ENCODE measurements around the gene ATP7B. TPM values are rescaled to one million over a fixed set of nuclear protein-coding genes. Genes with fewer than 3 reads are reported as not detected.

The ATP7B gene
- total and polyA plus RNA-seq, 2 of the 4 experiments (the other 2 are of a cell fraction), result 2.7 to 2.9 TPM

- intact Hi-C loops (cut with micrococcal nuclease), result no loop called here
Measured at GRCh38 chr13:52022356-52022755, 11.1 kb upstream of the ATP7B start.

More at GRCh38 chr13:52022356-52022755, 11.1 kb upstream of the ATP7B start:
- Histone ChIP-seq H2AFZ (replicated peaks; ENCODE audit: low read length, poor library complexity) (no peak overlapping the region), H4K8ac (ENCODE audit: low read depth in 2 of 2, low read length in 2 of 2) (no peak overlapping the region), H3K4me1 (ENCODE audit: control insufficient read depth, insufficient read depth, low read length) (no peaks in the 10 kb centered on the region), H3K4me2 (ENCODE audit: low read depth, low read length) (no peak overlapping the region), H3K9ac (ENCODE audit: low read depth, low read length) (no peak overlapping the region), H4K5ac (ENCODE audit: low read depth, low read length) (no peak overlapping the region), H3K56ac (ENCODE audit: extremely low read depth, insufficient read depth, low read length) (no peak overlapping the region), H2BK120ac (ENCODE audit: low read depth, low read length) (no peak overlapping the region), H2AK9ac (replicated peaks; ENCODE audit: low read depth, low read length, poor library complexity) (no peak overlapping the region), H3K9me3 (ENCODE audit: control insufficient read depth, insufficient read depth, low read length) (no peaks in the 10 kb centered on the region), H3K9me1 (ENCODE audit: insufficient read depth, low read length) (peaks cover 8% of the 10 kb centered on the region; the same call in 1 of the 2 replicates), H2BK15ac (ENCODE audit: low read depth, low read length) (no peak overlapping the region), H3K18ac (ENCODE audit: low read depth, low read length) (no peak overlapping the region), H3K36me3 (ENCODE audit: control insufficient read depth, insufficient read depth, low read length) (peaks cover 21% of the 10 kb centered on the region), H4K91ac (ENCODE audit: insufficient read depth, low read depth, low read length) (no peak overlapping the region), H4K20me1 (ENCODE audit: insufficient read depth, low read length) (no peaks in the 10 kb centered on the region), H2BK20ac (ENCODE audit: low read depth, low read length) (no peak overlapping the region), H3K27me3 (ENCODE audit: control insufficient read depth, insufficient read depth, low read length) (no peaks in the 10 kb centered on the region), H3K79me1 (ENCODE audit: low read depth in 1 of 2, low read length in 2 of 2) (peaks cover 18 to 27% of the 10 kb centered on the region in 2 experiments), H3K4me3 (ENCODE audit: insufficient read depth, low read depth, low read length) (no peak overlapping the region), H3K14ac (replicated peaks; ENCODE audit: low read depth, low read length) (no peak overlapping the region), H3K23ac (ENCODE audit: low read depth, low read length) (no peak overlapping the region), H2BK5ac (ENCODE audit: low read depth, low read length, poor library complexity, severe bottlenecking) (no peak overlapping the region), H3K27ac (ENCODE audit: insufficient read depth, low read length) (no peak overlapping the region), H3K4ac (ENCODE audit: low read depth, low read length) (no peak overlapping the region), H2AK5ac (ENCODE audit: low read depth, low read length) (no peak overlapping the region)
- dilution Hi-C loops (cut with HindIII; ENCODE audit: low sequenced_read_pairs, unreplicated experiment), result no loop called here
- TF ChIP-seq BHLHE40 (IDR thresholded peaks at IDR 0.05; ENCODE audit: low read depth, low read length), result no peak
- no peak for TF ChIP-seq POLR2A (IDR thresholded peaks at IDR 0.05; ENCODE audit: low read depth, low read length)
- no peak for TF ChIP-seq FOS (IDR thresholded peaks at IDR 0.05; ENCODE audit: low read depth, low read length)
- TF ChIP-seq USF2 (IDR thresholded peaks at IDR 0.05; ENCODE audit: low read depth, low read length), result no peak
- no peak for TF ChIP-seq RFX5 (IDR thresholded peaks at IDR 0.05; ENCODE audit: low read depth, low read length)
- TF ChIP-seq NFE2L2 (IDR thresholded peaks at IDR 0.05; ENCODE audit: low read depth, low read length), result no peak
- no peak for TF ChIP-seq SMC3 (IDR thresholded peaks at IDR 0.05; ENCODE audit: low read depth, low read length)
- no peak for TF ChIP-seq CHD1 (IDR thresholded peaks at IDR 0.05; ENCODE audit: low read depth, low read length)
- TF ChIP-seq MXI1 (IDR thresholded peaks at IDR 0.05; ENCODE audit: borderline replicate concordance, low read depth, low read length), result no peak
- TF ChIP-seq ELK1 (IDR thresholded peaks at IDR 0.05; ENCODE audit: borderline replicate concordance, low read depth, low read length), result no peak
- no peak for TF ChIP-seq RAD21 (IDR thresholded peaks at IDR 0.05; ENCODE audit: low read length)
- no peak for TF ChIP-seq MAFK (IDR thresholded peaks at IDR 0.05; ENCODE audit: low read depth, low read length)
- no peak for TF ChIP-seq CTCF (conservative IDR thresholded peaks at IDR 0.05; ENCODE audit: low read depth, low read length)
- no peak for TF ChIP-seq MAZ (IDR thresholded peaks at IDR 0.05; ENCODE audit: borderline replicate concordance, low read depth, low read length)
- no peak for TF ChIP-seq CEBPB (IDR thresholded peaks at IDR 0.05; ENCODE audit: low read depth, low read length)
- no peak for TF ChIP-seq RCOR1 (IDR thresholded peaks at IDR 0.05; ENCODE audit: insufficient replicate concordance, low read length)
- POLR2A ChIA-PET (ENCODE audit: unreplicated experiment), result no interaction called here
- CTCF ChIA-PET, result no interaction called here
- ATAC-seq (ENCODE audit: low read depth), result no peak
- WGBS, 2 experiments (ENCODE audit: extremely low coverage in 2 of 2, insufficient read length in 1 of 2), result no CpG with 5 or more reads among the region's 2 CpGs
- in situ Hi-C loops (cut with MboI; ENCODE audit: low sequenced_read_pairs), result loop anchor here (25.0 kb wide), 1 partner anchor 440 kb away; the partner anchor contains the start of genes CKAP2 and VPS36
- BruUV-seq (replicated peaks), result no TSS peak
- no peak for DNase-seq

All from IMR-90 (cell line).